ENCODE data around the gene EXOC3L4.

The EXOC3L4 gene

DNA sequence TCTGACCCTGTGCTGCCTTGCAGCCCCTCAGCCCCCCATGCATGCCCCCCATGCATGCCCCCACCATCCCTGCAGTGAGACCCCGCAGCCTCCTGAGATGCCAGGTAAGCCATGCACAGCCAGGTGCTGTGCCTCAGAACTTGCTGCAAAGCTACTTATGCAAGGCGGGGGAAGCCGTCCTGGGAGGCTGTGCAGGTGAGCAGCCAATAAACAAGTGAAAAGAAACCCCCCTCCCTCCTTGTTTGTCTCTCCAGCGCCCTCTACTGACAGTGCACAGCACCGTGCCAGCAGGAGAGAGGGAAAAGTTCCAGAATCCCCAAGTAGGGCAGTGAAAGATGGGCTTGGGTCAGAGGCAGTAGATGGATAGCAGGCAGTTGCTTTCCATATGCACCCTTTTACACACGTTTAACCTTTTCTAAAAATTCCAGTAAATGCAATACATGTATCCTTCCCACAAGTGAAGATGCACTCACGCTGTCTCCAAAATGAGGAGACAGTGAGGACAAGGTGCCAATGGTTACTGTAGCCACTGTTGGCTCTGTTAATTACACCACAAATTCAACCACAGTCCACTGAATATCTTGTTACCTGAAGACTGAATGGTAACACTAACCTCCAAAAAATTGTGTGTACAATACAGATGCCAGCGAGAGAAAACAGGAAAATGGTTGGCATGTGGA is 46.7 kb downstream of the EXOC3L4 start:
- Histone ChIP-seq H3K27ac (replicated peaks) (no peak overlapping the region), H3K27me3 (ENCODE audit: insufficient read depth, poor library complexity, severe bottlenecking) (no peaks in the 10 kb centered on the region), H3K4me3 (replicated peaks; ENCODE audit: insufficient read depth, low read length) (no peak overlapping the region)
- DNase-seq (ENCODE audit: low read depth in 1 of 2, low spot score in 1 of 2): peak in 1 of 2 experiments; percentile 64
- TF ChIP-seq SPI1 (IDR thresholded peaks at IDR 0.05; ENCODE audit: borderline replicate concordance, low read depth) (no peak), POLR2AphosphoS5 (IDR thresholded peaks at IDR 0.05; ENCODE audit: low read depth) (no peak), GABPA (IDR thresholded peaks at IDR 0.05; ENCODE audit: low read depth) (no peak)
- TF ChIP-seq, protein P1, sequence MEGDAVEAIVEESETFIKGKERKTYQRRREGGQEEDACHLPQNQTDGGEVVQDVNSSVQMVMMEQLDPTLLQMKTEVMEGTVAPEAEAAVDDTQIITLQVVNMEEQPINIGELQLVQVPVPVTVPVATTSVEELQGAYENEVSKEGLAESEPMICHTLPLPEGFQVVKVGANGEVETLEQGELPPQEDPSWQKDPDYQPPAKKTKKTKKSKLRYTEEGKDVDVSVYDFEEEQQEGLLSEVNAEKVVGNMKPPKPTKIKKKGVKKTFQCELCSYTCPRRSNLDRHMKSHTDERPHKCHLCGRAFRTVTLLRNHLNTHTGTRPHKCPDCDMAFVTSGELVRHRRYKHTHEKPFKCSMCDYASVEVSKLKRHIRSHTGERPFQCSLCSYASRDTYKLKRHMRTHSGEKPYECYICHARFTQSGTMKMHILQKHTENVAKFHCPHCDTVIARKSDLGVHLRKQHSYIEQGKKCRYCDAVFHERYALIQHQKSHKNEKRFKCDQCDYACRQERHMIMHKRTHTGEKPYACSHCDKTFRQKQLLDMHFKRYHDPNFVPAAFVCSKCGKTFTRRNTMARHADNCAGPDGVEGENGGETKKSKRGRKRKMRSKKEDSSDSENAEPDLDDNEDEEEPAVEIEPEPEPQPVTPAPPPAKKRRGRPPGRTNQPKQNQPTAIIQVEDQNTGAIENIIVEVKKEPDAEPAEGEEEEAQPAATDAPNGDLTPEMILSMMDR (IDR thresholded peaks at IDR 0.05; ENCODE audit: insufficient read depth, low read length): peak; percentile 82
- TF ChIP-seq, protein P2, sequence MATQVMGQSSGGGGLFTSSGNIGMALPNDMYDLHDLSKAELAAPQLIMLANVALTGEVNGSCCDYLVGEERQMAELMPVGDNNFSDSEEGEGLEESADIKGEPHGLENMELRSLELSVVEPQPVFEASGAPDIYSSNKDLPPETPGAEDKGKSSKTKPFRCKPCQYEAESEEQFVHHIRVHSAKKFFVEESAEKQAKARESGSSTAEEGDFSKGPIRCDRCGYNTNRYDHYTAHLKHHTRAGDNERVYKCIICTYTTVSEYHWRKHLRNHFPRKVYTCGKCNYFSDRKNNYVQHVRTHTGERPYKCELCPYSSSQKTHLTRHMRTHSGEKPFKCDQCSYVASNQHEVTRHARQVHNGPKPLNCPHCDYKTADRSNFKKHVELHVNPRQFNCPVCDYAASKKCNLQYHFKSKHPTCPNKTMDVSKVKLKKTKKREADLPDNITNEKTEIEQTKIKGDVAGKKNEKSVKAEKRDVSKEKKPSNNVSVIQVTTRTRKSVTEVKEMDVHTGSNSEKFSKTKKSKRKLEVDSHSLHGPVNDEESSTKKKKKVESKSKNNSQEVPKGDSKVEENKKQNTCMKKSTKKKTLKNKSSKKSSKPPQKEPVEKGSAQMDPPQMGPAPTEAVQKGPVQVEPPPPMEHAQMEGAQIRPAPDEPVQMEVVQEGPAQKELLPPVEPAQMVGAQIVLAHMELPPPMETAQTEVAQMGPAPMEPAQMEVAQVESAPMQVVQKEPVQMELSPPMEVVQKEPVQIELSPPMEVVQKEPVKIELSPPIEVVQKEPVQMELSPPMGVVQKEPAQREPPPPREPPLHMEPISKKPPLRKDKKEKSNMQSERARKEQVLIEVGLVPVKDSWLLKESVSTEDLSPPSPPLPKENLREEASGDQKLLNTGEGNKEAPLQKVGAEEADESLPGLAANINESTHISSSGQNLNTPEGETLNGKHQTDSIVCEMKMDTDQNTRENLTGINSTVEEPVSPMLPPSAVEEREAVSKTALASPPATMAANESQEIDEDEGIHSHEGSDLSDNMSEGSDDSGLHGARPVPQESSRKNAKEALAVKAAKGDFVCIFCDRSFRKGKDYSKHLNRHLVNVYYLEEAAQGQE (IDR thresholded peaks at IDR 0.05; ENCODE audit: insufficient replicate concordance, low read depth): no peak

DNA sequence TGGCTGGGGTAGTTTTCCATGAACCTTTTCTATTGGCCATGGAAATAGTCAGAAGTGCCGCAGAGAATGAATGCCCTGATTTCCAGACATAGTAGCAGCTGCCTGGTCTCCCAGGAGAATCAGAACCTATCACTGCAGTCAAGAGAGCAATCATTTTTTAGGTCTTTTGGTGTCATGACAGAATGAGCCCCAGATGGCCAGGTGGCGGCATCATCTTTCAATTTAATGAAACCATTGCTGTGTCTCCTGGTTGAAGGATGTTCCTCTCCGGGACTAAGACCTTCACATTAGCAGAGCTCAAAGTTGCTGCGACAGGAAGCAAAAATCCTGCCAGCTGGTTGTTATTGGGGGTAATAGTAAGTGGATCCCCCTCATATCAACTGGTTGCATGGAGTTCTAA is 47.5 kb downstream of the EXOC3L4 start:
- H3K27ac ChIP-seq (replicated peaks): no peak overlapping the region

DNA sequence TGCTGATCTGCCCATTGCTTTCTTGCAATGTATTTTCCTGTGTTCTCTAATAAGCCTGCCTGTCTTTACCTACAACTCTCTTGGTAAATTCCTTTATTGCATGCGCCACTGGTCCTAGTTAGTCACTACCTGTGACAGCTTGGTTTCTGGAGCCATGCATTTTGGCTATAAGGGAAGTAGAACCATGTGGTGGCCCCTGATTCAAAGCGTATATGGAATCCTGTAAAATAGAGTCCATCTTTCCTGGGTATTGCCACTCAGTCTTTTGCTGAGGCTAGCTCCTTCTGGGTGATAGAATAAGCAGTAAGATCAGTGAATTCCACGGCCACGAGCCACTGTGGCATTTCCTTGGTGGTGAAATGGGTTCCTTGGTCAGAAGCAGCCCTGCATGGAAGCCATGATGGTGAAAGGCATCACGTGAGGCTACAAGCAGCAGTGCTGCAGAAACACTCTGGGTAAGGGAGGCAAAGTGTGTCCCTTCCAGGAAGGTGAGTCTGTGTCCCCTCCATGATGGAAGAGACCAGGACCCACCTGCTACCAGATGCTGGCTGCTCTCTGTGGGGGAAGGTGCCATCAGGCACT is 48.3 kb downstream of the EXOC3L4 start:
- H3K4me3 ChIP-seq (replicated peaks; ENCODE audit: insufficient read depth, low read length): no peak overlapping the region
- H3K27ac ChIP-seq (replicated peaks): no peak overlapping the region
- no peaks in the 10 kb centered on the region for H3K27me3 ChIP-seq (ENCODE audit: insufficient read depth, poor library complexity, severe bottlenecking)
- no peak for TF ChIP-seq SPI1 (IDR thresholded peaks at IDR 0.05; ENCODE audit: borderline replicate concordance, low read depth)
- TF ChIP-seq, protein P1 (IDR thresholded peaks at IDR 0.05; ENCODE audit: insufficient read depth, low read length): no peak
- TF ChIP-seq GABPA (IDR thresholded peaks at IDR 0.05; ENCODE audit: low read depth): no peak
- TF ChIP-seq, protein P2 (IDR thresholded peaks at IDR 0.05; ENCODE audit: insufficient replicate concordance, low read depth): no peak
- no peak for DNase-seq (ENCODE audit: low read depth in 1 of 2, low spot score in 1 of 2)

More for the DNA sequence above, 47.5 kb downstream of the EXOC3L4 start:
- Histone ChIP-seq H3K27me3 (ENCODE audit: insufficient read depth, poor library complexity, severe bottlenecking) (no peaks in the 10 kb centered on the region), H3K4me3 (replicated peaks; ENCODE audit: insufficient read depth, low read length) (no peak overlapping the region)
- TF ChIP-seq SPI1 (IDR thresholded peaks at IDR 0.05; ENCODE audit: borderline replicate concordance, low read depth) (no peak), GABPA (IDR thresholded peaks at IDR 0.05; ENCODE audit: low read depth) (no peak), POLR2AphosphoS5 (IDR thresholded peaks at IDR 0.05; ENCODE audit: low read depth) (no peak)
- TF ChIP-seq, protein P2 (IDR thresholded peaks at IDR 0.05; ENCODE audit: insufficient replicate concordance, low read depth): no peak
- TF ChIP-seq, protein P1 (IDR thresholded peaks at IDR 0.05; ENCODE audit: insufficient read depth, low read length): no peak
- DNase-seq (ENCODE audit: low read depth in 1 of 2, low spot score in 1 of 2): no peak

Data from HL-60 (cell line).